ENCODE results near the gene EPS8L1. TPM values are rescaled to one million over a fixed set of nuclear protein-coding genes. Genes with fewer than 3 reads are reported as not detected.

Gene EPS8L1
- total RNA-seq, 1 donor from 2014 or later = 7.9 TPM

GRCh38 chr19:55132453-55133129 is 56.9 kb downstream of the EPS8L1 start:
- peaks cover 35% of the 10 kb centered on the region for H3K27me3 Mint-ChIP-seq (ENCODE audit: low read depth)
- TF ChIP-seq CTCF (IDR thresholded peaks at IDR 0.05) = peak; percentile 29
- no peaks in the 10 kb centered on the region for H3K9me3 Mint-ChIP-seq (ENCODE audit: low read depth)
- DNase-seq (ENCODE audit: low spot score) = no peak
- no peak overlapping the region for H3K27ac Mint-ChIP-seq (ENCODE audit: unreplicated experiment)
- H3K4me1 Mint-ChIP-seq (ENCODE audit: low read depth) = no peaks in the 10 kb centered on the region
- H3K36me3 Mint-ChIP-seq (ENCODE audit: low read depth) = no peaks in the 10 kb centered on the region
- no peak overlapping the region for H3K4me3 Mint-ChIP-seq (ENCODE audit: unreplicated experiment)

DNA sequence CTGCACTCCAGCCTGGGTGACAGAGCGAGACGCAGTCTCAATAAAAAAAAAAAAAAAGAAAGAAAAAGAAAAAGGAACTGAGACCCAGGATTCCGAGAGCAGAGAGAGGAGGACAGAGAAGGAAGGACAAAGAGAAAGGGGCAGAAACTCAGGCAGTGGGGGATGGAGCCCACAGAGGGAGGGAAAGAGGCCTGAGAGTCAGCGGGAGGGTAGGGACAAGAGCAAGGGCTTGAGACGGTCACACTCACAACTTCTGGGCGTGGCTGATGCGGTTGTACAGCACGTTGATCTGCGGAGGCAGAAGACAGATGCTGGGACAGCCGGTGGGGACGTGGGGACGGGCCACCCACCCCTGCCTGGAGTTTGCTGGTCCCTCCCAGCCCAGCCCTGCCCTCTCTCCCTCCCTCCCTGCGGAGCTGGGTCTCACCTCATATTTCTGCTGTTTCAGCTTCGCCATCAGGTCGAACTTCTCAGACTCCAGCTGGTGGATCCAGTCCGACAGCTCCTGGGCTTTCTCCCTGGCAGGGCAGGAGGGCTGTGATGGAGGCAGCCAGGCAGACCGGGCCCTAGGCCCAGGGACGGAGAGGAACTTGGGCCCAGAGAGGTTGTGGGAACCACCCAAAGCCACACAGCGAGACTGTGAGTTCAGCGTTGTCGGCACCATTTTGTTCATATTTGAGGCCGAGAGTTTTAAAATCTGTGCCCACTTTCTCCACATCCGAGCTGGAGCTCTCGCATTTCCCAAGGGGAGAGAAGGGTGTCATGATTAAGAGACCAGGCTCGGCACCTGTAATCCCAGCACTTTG is 58.2 kb downstream of the EPS8L1 start:
- H3K27ac Mint-ChIP-seq (ENCODE audit: unreplicated experiment) = no peak overlapping the region
- TF ChIP-seq CTCF (IDR thresholded peaks at IDR 0.05) = no peak
- H3K4me3 Mint-ChIP-seq (ENCODE audit: unreplicated experiment) = no peak overlapping the region
- no peak for DNase-seq (ENCODE audit: low spot score)
- no peaks in the 10 kb centered on the region for H3K4me1 Mint-ChIP-seq (ENCODE audit: low read depth)
- no peaks in the 10 kb centered on the region for H3K36me3 Mint-ChIP-seq (ENCODE audit: low read depth)
- no peaks in the 10 kb centered on the region for H3K9me3 Mint-ChIP-seq (ENCODE audit: low read depth)
- H3K27me3 Mint-ChIP-seq (ENCODE audit: low read depth) = peaks cover 33% of the 10 kb centered on the region

DNA sequence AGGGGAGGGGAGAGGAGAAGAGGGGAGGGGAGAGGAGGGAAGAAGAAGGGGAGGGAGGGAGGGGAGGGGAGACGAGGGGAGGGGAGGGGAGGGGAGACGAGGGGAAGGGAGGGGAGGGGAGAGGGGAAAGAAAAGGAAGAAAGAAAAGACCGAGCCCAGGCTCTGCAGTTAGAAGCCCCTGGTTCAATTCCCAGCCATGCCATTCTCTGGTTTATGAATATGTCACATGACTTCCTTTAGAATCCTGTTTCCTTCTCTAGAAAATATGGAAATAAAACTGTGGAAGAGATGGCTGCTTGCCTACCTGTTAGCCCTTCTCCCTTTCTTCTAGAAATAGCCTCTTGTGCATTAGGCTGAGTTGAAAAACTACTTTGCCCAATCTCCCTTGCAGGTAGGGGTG is 59.1 kb downstream of the EPS8L1 start:
- Mint-ChIP-seq H3K4me1 (ENCODE audit: low read depth) (no peaks in the 10 kb centered on the region), H3K27me3 (ENCODE audit: low read depth) (peaks cover 33% of the 10 kb centered on the region), H3K9me3 (ENCODE audit: low read depth) (no peaks in the 10 kb centered on the region), H3K4me3 (ENCODE audit: unreplicated experiment) (no peak overlapping the region), H3K36me3 (ENCODE audit: low read depth) (no peaks in the 10 kb centered on the region), H3K27ac (ENCODE audit: unreplicated experiment) (no peak overlapping the region)
- no peak for DNase-seq (ENCODE audit: low spot score)
- TF ChIP-seq CTCF (IDR thresholded peaks at IDR 0.05) = no peak

DNA sequence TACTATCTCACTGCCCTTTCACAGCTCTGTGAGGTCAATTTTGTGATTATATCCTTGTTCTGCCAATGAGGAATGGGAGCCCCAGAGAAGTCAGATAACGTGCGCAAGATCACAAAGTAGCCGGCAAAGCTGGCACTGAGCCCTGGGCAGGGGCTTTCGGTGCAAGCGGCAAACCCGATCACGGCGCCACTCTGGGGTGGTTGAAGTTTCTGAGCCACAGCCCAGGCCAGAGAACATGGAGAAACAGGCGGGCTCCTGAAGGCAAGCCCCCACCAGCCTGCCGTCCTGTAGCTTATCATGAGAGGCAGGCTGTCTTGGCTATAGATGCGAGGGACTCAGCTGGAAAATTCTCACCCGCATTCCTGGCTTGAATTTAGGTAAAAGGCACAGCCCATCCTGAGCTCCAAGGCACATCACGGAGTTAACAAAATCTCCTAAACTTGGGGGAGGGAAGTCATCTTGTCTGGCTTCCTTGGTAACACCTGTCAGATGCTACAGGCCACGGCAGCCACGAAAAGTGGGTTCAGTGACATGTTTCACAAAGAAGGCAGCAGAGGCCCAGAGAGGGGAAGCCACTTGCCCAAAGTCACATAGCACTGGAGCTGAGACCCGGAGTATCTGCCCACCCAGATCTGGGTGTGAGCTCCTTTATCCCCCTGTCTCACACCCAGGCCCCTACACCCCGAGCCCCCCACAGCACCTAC is 60.9 kb downstream of the EPS8L1 start:
- H3K36me3 Mint-ChIP-seq (ENCODE audit: low read depth) = no peaks in the 10 kb centered on the region
- H3K27me3 Mint-ChIP-seq (ENCODE audit: low read depth) = peaks cover 25% of the 10 kb centered on the region
- peaks cover 3% of the 10 kb centered on the region for H3K4me1 Mint-ChIP-seq (ENCODE audit: low read depth)
- H3K9me3 Mint-ChIP-seq (ENCODE audit: low read depth) = no peaks in the 10 kb centered on the region
- TF ChIP-seq CTCF (IDR thresholded peaks at IDR 0.05) = no peak
- no peak overlapping the region for H3K4me3 Mint-ChIP-seq (ENCODE audit: unreplicated experiment)
- H3K27ac Mint-ChIP-seq (ENCODE audit: unreplicated experiment) = no peak overlapping the region
- DNase-seq (ENCODE audit: low spot score) = no peak

Small RNA genes within 50 kb of the gene (microRNA-seq; reads per million reads assigned to microRNA genes)
- gene MIR7975 (ENCODE audit: borderline number of aligned reads) = not detected

Other genes with a start within 250 kb of the EPS8L1 start
- gene KIR2DS4, start 243.2 kb upstream of the EPS8L1 start, total RNA-seq = not detected in 3 replicates
- not detected in 3 replicates for gene KIR3DL2, start 225.4 kb upstream of the EPS8L1 start, total RNA-seq
- gene FCAR, start 201.6 kb upstream of the EPS8L1 start, total RNA-seq = not detected in 3 replicates
- gene NCR1, start 169.7 kb upstream of the EPS8L1 start, total RNA-seq = not detected in 3 replicates
- gene NLRP7, start 128.3 kb upstream of the EPS8L1 start, total RNA-seq = not detected in 3 replicates
- gene NLRP2, start 109.5 kb upstream of the EPS8L1 start, total RNA-seq = 19.1 to 21.7 TPM (median 21.1 TPM) in 3 replicates
- 0.51 TPM in 1 of 3 replicates, not detected in the others for gene GP6, start 37.6 kb upstream of the EPS8L1 start, total RNA-seq
- gene RDH13, start 12.7 kb upstream of the EPS8L1 start, total RNA-seq = 9.7 to 13.7 TPM (median 11.1 TPM) in 3 replicates
- 86.1 to 111 TPM (median 103 TPM) in 3 replicates for gene PPP1R12C, start 41.8 kb downstream of the EPS8L1 start, total RNA-seq
- 0.62 TPM in 1 of 3 replicates, not detected in the others for gene TNNT1, start 73.3 kb downstream of the EPS8L1 start, total RNA-seq
- gene TNNI3, start 81.9 kb downstream of the EPS8L1 start, total RNA-seq = not detected in 3 replicates
- gene DNAAF3, start 90.7 kb downstream of the EPS8L1 start, total RNA-seq = 0.90 to 2.2 TPM (median 1.3 TPM) in 3 replicates
- 0.80 TPM in 1 of 3 replicates, not detected in the others for gene SYT5, start 104.4 kb downstream of the EPS8L1 start, total RNA-seq
- gene PTPRH, start 133.6 kb downstream of the EPS8L1 start, total RNA-seq = 0.42 to 0.54 TPM in 2 of 3 replicates, not detected in the other
- gene TMEM86B, start 152.9 kb downstream of the EPS8L1 start, total RNA-seq = 1.4 to 1.5 TPM (median 1.4 TPM) in 3 replicates
- 47.6 to 58.4 TPM (median 49.9 TPM) in 3 replicates for gene PPP6R1, start 183.1 kb downstream of the EPS8L1 start, total RNA-seq
- 22.7 to 30.3 TPM (median 24.2 TPM) in 3 replicates for gene HSPBP1, start 204.2 kb downstream of the EPS8L1 start, total RNA-seq
- 14.0 to 15.9 TPM (median 15.3 TPM) in 3 replicates for gene BRSK1, start 208.1 kb downstream of the EPS8L1 start, total RNA-seq
- gene TMEM150B, start 249.5 kb downstream of the EPS8L1 start, total RNA-seq = not detected in 3 replicates